NT2/D1 (cell line): ENCODE measurements around the gene CYP24A1.

ENCODE experiments used
- DNase-seq: peaks from one replicate; pipeline ENCODE4 v3.0.0-alpha.2; 2011; ENCODE audit warnings: low read depth, low spot score
- H3K27me3 ChIP-seq: 2 replicates; pipeline ENCODE4 v1.6.0; 2011; ENCODE audit warnings: mild to moderate bottlenecking; ENCODE audit not compliant: insufficient read length, insufficient read depth
- H3K36me3 ChIP-seq: 2 replicates; pipeline ENCODE4 v1.6.1; 2011; ENCODE audit warnings: mild to moderate bottlenecking, low read length, mixed read lengths; ENCODE audit not compliant: insufficient read depth, insufficient read length
- H3K4me1 ChIP-seq: 2 replicates; pipeline ENCODE4 v1.5.1; 2011; ENCODE audit not compliant: insufficient read depth, insufficient read length
- H3K4me3 ChIP-seq: 2 replicates; pipeline ENCODE4 v1.5.1; 2011; ENCODE audit warnings: low read depth; ENCODE audit not compliant: insufficient read length
- H3K9ac ChIP-seq: 2 replicates; pipeline ENCODE4 v1.6.0; 2011; ENCODE audit warnings: low read depth; ENCODE audit not compliant: insufficient read length
- H3K9me3 ChIP-seq: 2 replicates; pipeline ENCODE4 v1.5.1; 2011; ENCODE audit warnings: mild to moderate bottlenecking, low read length; ENCODE audit not compliant: insufficient read depth
- SUZ12 ChIP-seq: IDR thresholded peaks from 2 replicates; pipeline ENCODE4 v1.6.1; 2011; ENCODE audit not compliant: insufficient read length, insufficient read depth; ENCODE audit errors: extremely low read depth
- YY1 ChIP-seq: IDR thresholded peaks from 2 replicates; pipeline ENCODE4 v1.6.1; 2011; ENCODE audit not compliant: insufficient read length, insufficient read depth
- ZNF274 ChIP-seq: IDR thresholded peaks from 2 replicates; pipeline ENCODE4 v1.6.1; 2011; ENCODE audit warnings: mild to moderate bottlenecking, low read depth, low read length

Gene CYP24A1

DNA sequence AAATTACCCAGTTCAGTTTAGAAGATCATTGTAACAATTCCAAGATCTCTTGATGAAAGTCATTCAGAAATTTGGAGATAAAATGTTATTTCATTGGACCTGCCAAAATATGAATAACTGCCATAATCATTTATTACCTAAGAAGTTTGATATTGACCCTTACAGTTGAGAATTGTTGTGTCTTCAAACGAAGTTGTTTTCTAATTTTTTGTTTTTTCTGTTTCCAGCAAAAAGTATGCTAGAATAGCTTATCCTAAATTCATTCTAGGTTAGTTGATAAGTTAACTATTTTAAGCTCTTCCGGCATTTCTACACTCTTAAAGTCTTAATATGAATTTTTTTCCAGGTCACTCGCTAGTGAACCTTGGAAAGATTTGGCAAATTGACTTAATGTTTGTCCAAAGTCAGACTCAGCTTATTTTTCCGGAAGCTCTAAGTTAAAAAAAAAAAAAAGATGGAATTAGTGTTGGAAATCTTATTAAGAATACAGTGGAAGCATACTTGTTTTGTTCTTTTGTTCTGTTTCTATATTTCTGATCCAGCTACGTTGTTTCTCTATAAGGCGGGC is 28.9 kb downstream of the CYP24A1 start:
- Histone ChIP-seq H3K36me3 (no peaks in the 10 kb centered on the region), H3K27me3 (no peaks in the 10 kb centered on the region), H3K9ac (no peak overlapping the region), H3K4me3 (no peak overlapping the region), H3K4me1 (no peaks in the 10 kb centered on the region), H3K9me3 (peaks cover 21% of the 10 kb centered on the region)
- TF ChIP-seq SUZ12, result no peak
- no peak for TF ChIP-seq YY1
- TF ChIP-seq ZNF274, result no peak
- DNase-seq, result no peak

GRCh38 chr20:54140927-54141566 is 32.7 kb downstream of the CYP24A1 start:
- Histone ChIP-seq H3K9me3 (peaks cover 25% of the 10 kb centered on the region), H3K36me3 (no peaks in the 10 kb centered on the region), H3K27me3 (no peaks in the 10 kb centered on the region), H3K4me1 (no peaks in the 10 kb centered on the region), H3K4me3 (no peak overlapping the region), H3K9ac (no peak overlapping the region)
- DNase-seq, result no peak
- TF ChIP-seq SUZ12, result no peak
- no peak for TF ChIP-seq ZNF274
- TF ChIP-seq YY1, result no peak

DNA sequence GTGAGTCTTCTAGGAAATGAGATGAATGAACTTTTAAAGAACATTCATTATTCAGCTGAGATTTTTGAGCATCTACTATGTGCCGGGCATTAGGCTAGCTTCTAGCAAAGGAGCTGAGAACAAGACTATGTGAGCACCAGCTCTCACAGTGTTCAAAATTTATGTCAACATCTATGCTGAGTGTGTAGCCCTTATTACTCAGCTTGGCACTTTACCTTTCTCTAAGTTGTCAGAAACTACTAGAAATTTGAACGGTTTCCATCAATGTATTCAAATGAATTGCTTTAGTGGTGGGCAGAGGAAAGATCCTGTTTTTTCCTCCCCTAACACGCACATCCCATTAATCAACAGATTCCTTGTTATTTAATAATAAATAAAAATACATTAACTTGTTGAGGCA is 33.3 kb downstream of the CYP24A1 start:
- no peak for DNase-seq
- peaks cover 27% of the 10 kb centered on the region for H3K9me3 ChIP-seq
- no peak overlapping the region for H3K4me3 ChIP-seq
- no peaks in the 10 kb centered on the region for H3K36me3 ChIP-seq
- H3K4me1 ChIP-seq, result no peaks in the 10 kb centered on the region
- no peaks in the 10 kb centered on the region for H3K27me3 ChIP-seq
- no peak overlapping the region for H3K9ac ChIP-seq
- no peak for TF ChIP-seq ZNF274
- TF ChIP-seq SUZ12, result no peak
- TF ChIP-seq YY1, result no peak

DNA sequence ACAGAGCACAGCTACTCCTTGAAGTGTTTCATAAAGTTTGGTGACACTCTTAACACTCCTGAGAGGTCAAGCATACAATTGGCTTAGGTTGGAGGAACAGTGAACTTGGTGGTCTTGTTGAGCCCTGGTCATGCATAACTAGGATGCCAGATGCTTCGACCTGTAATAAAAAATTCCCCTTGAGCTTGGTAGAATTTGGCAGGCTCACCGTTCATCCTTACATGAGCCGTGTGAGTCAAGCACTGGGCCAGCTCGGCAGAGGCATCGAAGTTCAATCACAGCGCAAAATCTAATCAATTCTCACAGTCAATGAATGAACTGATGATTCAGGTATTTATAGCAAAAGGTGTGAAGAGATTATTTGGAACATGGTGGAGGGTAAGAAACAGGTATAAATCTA is 33.7 kb downstream of the CYP24A1 start:
- Histone ChIP-seq H3K9ac (no peak overlapping the region), H3K27me3 (no peaks in the 10 kb centered on the region)

GRCh38 chr20:54139188-54139587 is 34.6 kb downstream of the CYP24A1 start:
- no peak for DNase-seq
- H3K27me3 ChIP-seq, result no peaks in the 10 kb centered on the region

More for the DNA sequence above, 33.7 kb downstream of the CYP24A1 start:
- TF ChIP-seq YY1 (no peak), ZNF274 (no peak), SUZ12 (no peak)
- H3K36me3 ChIP-seq, result no peaks in the 10 kb centered on the region
- H3K4me3 ChIP-seq, result no peak overlapping the region
- H3K4me1 ChIP-seq, result no peaks in the 10 kb centered on the region
- peaks cover 31% of the 10 kb centered on the region for H3K9me3 ChIP-seq
- no peak for DNase-seq

GRCh38 chr20:54138427-54138826 is 35.4 kb downstream of the CYP24A1 start:
- no peak for TF ChIP-seq YY1
- TF ChIP-seq SUZ12, result no peak
- TF ChIP-seq ZNF274, result no peak
- peaks cover 39% of the 10 kb centered on the region for H3K9me3 ChIP-seq
- no peaks in the 10 kb centered on the region for H3K27me3 ChIP-seq
- no peaks in the 10 kb centered on the region for H3K36me3 ChIP-seq
- no peak overlapping the region for H3K4me3 ChIP-seq
- H3K4me1 ChIP-seq, result no peaks in the 10 kb centered on the region
- DNase-seq, result no peak
- H3K9ac ChIP-seq, result no peak overlapping the region

More at GRCh38 chr20:54139188-54139587, 34.6 kb downstream of the CYP24A1 start:
- no peaks in the 10 kb centered on the region for H3K4me1 ChIP-seq
- H3K36me3 ChIP-seq, result no peaks in the 10 kb centered on the region
- H3K9me3 ChIP-seq, result peaks cover 39% of the 10 kb centered on the region
- TF ChIP-seq SUZ12 (no peak), YY1 (no peak), ZNF274 (no peak)
- H3K4me3 ChIP-seq, result no peak overlapping the region
- H3K9ac ChIP-seq, result no peak overlapping the region

DNA sequence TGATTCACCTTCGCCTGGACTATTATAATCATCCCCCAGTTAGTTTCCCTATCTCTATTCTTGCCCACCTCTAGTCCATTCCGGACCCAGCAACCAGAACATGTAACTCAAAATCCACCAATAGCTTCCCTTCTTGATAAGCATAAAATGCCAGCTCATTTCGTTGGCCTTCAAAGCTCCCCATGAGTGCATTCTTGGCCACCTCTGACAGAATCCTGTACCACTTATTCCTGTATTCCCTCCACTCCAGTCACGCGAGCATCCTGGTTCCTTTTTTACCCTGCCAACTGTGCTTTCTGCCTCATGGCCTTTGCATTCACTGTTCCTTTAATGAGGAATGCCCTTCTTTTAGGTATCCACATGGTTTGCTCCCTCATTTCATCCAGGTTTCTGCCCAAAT is 36.7 kb downstream of the CYP24A1 start:
- DNase-seq, result no peak
- no peaks in the 10 kb centered on the region for H3K4me1 ChIP-seq
- H3K9me3 ChIP-seq, result peaks cover 38% of the 10 kb centered on the region
- no peak overlapping the region for H3K9ac ChIP-seq
- H3K27me3 ChIP-seq, result no peaks in the 10 kb centered on the region
- no peak overlapping the region for H3K4me3 ChIP-seq
- no peak for TF ChIP-seq ZNF274
- no peak for TF ChIP-seq YY1
- TF ChIP-seq SUZ12, result no peak
- no peaks in the 10 kb centered on the region for H3K36me3 ChIP-seq
